ENCODE data around the gene RHOJ.

GRCh38 chr14:63248211-63248610 is 44.0 kb downstream of the RHOJ start:
- TF ChIP-seq CTCF (IDR thresholded peaks at IDR 0.05; ENCODE audit: control extremely low read depth in 1 of 3, insufficient read depth in 1 of 3, low read depth in 1 of 3, low read length in 3 of 3) (no peak), EZH2 (IDR thresholded peaks at IDR 0.05; ENCODE audit: low read depth, low read length, severe bottlenecking) (no peak)

Measured in H1 (cell line).